HG03520 (cell line): ENCODE measurements around the gene MRPS10.
"Not testable (repeated sequence)": the region's sequence is repeated elsewhere in the genome, so short reads cannot be mapped to it uniquely, and the experiment has no call there.

Experiments
- ATAC-seq: cut with Tn5 transposase; IDR thresholded peaks from one replicate; pipeline ENCODE4 v1.9.1; 2021; ENCODE audit warnings: mild to moderate bottlenecking, moderate library complexity; ENCODE audit not compliant: unreplicated experiment

The MRPS10 gene

DNA sequence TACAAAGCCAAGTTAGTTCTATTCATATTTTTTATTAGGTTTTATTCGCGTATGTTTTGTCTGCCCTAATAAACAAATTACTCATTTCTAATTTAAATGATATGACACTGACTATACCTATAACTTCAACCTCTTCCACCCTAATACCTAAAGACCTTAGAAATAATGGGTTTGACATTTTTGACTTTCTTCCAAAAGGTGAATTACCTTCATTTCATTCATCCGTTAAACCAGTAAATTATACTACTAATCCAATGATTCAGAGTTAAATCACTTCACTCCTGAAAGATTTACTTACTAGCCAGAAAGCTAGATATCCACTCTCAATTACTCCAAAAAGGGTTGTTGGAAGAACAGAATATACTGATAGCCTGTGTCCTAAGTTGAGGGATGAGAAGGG is 5.2 kb downstream of the MRPS10 start:
- no peak for ATAC-seq

DNA sequence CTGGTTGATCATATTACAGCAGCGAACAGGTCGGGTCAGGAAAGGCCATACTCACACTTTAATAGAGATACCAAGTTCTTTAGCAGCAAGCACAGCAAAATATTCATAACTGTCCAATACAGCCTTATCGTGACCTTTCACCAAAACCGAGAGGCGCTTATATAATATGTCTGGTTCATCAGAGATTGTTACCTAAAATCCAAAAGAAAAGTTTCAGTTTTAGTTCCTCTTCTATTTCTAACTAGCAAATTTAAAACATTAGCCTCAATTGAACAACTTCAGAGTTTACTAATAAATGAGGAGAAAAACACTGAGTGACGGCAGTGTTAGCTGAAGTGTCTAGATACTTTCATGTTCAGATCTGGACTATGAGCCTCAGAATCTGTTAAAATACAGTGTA is 5.9 kb downstream of the MRPS10 start:
- ATAC-seq: no peak

DNA sequence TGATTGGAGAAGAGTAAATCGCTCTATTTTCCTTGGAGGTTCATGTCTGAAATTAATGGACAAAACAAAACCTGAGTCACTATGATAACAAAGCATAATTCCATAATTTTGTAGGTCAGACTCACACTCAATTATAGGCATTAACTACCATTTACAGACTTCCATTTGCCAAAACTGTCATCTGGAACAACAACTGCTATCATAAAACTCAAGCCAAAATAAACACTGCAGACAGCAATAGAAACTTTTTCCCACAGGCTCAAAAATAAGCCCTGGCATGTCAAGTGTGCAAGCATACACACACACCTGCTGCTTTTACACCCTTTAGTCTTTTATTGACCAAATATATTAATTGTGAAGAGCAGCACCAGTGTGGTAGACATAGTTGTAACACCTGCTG is 7.1 kb downstream of the MRPS10 start:
- no peak for ATAC-seq

DNA sequence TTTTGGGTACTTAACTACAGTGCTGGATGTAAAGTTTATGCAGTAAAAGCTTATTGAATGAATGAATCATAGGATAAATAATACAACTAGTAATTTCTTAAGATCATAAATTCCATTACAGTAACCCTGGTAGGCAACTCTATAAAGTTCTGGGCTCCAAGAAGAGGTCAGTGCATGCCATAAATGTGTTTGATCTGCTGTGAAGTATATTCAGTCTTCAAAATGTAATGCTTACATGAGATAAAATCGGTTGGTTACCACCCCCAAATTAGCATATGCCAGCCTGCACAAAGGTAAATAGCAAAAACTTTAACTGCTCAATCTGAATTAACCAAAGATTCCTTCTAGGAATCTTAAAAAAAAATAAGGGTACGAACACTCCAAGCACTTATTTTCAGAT is 10.1 kb downstream of the MRPS10 start:
- ATAC-seq: not testable (repeated sequence)

DNA sequence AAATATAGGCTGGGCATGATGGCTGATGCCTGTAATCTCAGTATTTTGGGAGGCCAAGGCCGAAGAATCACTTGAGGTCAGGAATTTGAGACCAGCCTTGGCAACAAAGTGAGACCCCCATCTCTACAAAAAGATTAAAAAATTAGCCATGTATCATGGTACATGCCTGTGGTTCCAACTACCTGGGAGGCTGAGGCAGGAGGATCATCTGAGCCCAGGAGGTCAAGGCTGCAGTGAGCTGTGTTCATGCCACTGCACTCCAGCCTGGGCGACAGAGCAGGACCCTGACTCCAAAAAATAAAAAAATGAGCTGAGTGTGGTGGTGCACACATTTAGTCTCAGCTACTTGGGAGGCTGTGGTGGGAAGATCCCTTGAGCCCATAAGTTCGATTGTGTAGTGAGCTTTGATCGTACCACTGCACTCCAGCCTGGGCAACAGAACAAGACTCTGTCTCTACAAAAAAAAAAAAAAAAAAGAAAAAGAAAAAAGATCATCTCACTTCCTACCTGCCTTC is 12.8 kb downstream of the MRPS10 start:
- ATAC-seq: no peak

DNA sequence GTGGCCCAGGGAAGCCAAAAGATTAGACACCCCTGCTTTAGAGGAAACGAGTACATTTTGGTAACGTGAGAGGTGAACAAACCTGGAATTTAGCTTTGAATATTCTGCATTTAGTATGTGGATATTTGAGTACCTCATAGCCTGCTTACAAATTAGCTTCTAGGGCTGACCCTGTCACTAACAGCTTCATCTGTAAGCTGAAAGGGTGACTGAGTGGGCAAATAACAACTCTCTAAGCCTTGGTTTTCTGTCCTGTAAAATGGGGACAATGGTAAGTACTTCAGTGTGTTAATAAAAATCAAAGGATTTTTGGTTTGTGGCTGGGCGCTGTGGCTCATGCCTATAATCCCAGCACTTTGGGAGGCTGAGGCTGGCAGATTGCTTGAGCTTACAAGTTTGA is 14.5 kb downstream of the MRPS10 start:
- no peak for ATAC-seq

DNA sequence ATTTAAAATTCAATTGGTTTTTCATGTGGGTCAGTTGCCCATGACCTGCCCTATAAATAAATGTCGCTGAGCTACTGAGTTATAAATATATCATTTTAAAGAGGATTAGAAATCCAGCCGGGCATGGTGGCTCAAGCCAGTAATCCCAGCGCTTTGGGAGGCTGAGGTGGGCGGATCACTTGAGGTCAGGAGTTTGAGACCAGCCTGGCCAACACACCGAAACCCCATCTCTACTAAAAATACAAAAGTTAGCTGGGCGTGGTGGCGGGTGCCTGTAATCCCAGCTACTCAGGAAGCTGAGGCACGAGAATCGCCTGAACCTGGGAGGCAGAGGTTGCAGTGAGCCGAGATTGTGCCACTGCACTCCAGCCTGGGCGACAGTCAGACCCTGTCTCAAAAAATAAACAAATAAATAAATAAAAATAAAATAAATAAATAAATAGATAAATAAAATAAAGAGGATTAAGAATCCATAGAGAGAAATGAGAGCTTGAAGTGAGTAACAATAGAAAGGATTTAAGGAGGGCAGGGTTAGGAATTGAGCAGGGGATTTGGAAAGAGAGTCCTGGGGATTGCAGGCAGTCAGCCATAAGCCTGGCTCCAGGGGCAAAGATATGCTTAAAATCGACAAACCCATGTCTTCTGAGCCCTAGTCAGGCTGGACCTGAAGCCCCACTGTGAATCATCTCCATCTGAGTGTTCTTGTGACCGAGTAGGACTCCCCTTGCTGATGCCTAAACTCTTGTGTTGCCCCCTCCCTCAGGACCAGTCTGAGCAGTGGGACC is 15.3 kb downstream of the MRPS10 start:
- ATAC-seq: not testable (repeated sequence)

DNA sequence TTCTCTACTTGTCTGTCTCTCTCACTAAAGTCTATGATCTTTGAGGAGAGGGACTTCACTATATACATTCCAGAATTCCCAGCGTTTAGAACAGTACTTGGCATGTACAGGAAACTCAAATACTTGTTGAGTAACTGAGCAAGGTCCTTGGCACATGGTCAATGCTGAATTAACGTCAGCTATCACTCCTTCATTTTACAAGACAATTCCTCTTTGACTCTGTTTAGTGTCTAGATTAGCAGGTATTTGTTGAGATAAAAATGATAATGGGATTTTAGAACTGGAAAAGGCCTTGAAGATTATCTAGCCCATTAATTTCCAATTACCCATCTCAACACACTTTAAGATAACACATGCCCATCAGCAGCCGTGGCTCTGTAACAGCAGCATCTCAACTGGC is 16.3 kb downstream of the MRPS10 start:
- ATAC-seq: no peak

DNA sequence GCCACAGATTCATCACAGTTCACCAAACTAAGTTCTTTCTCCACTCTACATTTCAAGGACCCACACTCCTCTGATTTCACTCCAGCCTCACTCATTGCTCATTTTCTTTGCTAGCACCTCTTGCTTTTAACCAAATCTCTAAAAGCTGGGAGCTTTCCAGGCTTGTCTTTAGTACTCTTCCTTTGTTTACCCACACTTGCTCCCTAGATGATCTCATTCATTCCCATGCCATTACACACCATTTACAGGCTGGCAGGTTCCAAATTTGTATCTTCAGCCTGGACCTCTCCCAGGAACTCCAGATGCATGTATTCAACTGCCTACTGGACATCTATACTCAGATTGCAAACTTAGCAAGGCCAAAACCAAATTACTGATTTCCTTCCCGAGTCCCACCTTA is 17.6 kb downstream of the MRPS10 start:
- no peak for ATAC-seq

DNA sequence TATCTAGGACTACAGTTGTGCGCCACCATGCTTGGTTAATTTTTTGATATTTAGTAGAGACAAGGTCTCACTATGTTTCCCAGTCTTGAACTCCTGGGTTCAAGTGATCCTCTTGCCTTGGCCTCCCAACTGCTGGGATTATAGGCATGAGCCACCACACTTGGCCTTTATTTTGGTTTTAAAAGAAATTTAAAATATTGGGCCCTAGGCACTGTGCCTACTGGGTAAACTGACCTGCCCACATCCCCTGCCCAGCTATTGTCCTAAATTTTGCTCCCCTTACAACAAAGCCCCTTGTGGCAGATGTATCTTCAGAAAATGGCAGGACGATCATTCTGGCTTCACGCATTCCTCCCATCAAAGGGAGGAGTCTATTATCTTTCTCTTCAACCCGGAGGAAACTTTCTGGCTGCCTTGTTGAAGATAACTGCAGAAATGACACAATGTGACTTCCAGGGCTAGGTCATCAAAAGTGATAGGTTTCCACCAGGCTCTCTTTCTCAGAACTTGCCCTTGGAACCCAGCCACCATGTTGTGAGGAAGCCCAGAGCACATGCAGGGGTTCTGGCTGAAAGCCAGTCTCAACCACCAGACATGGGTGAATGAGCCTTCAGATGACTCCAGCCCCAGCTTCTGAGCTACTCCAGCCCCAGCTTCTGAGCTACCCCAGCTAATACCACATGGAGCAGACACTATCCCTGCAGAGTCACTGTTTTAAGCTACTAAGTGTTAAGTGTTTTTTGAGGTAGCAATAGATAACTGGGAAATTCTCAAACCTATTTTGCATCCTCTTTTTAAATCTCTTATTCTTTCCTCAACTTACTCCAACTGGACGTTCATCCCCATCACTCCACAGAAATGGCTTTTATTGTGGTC is 18.3 kb downstream of the MRPS10 start:
- no peak for ATAC-seq

DNA sequence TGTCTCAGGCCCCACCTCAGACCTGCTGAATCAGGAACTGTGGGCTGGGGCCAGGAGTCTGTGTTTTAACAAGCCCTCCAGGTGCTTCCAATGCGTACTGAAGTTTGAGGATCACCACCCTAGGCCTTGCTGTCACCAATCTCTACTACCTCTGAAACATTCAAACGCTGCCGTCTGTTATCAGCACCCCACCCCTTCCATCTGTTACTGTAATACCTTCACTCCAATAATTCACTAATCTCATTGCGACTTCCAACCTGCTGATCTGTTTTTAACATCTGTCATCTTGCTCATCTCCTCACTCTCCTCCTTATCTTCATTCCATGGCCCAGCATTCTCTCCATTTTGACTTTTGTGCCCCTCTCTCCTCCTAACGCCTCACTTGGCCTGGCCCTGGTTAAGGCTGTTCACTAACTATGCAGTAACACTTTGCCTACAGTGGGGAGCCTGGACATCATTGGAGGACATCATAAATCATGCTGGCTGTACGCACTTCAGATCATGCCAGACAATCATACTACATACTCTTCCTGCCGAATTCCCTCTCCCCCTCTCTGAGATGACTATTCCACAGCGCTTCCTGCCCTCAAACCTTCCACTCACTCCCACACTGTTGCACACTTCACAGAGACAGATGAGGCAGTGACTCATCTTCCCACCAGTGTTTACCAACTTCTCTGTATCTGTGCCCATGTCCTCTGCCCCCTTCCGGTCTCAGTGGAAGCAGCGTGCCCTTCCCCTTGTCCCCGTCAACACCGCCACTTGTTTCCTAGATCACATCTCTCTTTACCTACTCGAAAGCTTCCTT is 19.9 kb downstream of the MRPS10 start:
- ATAC-seq: no peak

DNA sequence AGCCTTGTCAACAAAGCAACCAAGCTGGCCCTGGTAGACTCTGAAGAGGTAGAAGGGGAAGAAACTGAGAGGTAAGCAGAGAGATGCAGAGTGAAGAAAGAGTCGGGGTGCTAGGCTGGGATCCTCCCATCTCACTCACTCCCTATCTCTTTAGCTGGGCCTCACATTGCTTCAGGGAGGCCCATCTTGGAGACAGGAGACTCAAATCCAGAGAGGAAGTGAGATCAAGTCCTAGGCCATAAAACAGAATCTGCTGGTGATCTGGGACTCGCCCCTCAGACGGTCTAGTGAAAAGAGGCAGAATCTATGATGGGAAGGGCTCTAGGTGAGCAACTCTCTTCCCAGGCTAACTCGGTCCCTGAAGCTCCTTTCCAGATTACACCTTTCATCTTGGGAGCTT is 22.2 kb downstream of the MRPS10 start:
- ATAC-seq: no peak

DNA sequence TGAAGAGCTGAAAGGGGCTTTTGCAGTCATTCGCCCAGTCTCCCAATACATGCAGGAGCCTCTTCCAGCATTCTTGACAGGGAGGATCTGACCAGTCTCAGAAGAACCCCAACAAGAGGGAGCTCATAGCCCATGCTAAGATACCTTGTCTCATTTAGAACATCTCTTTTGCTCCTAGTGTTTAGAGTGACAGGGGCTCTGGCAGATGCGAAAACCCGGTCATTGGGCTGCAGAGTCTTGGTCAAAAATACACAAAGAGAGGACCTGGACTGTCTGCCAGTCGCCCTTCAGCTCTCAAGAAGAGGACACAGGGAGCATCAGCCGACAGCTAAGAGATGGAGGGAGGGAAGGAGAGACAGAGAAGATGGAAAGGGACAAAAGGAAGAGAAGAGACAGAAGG is 23.6 kb downstream of the MRPS10 start:
- ATAC-seq: no peak

DNA sequence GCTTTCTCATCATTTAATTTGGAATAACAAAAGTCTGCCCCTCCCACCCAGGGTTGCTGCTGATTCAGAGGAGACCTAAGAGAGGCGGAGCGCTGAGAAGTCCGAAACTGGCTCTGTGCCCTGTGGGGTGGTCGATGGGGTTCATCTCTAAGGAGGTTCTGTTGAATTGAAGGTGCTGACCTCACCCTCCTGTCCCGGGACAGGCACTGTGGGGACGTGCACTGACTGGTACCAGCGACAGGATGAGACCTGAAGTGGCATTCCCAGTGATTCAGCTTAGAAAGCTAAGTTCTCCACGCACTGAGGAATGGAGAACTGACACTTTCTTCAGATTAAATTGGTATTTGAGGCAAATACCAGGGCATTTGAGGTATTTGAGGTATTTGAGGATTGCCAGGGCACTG is 24.2 kb downstream of the MRPS10 start:
- ATAC-seq: no peak

DNA sequence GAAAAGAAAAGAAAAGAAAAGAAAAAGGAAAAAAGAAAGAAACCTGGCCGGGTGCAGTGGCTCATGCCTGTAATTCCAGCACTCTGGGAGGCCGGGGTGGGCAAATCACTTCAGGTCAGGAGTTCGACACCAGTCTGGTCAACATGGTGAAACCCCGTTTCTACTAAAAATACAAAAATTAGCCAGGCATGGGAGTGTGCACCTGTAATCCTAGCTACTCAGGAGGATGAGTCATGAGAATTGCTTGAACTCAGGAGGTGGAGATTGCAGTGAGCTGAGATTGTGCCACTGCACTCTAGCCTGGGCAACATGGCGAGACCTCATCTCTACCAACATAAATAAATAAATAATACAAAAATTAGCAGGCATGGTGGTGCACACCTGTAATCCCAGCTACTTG is 25.3 kb downstream of the MRPS10 start:
- not testable (repeated sequence) for ATAC-seq

DNA sequence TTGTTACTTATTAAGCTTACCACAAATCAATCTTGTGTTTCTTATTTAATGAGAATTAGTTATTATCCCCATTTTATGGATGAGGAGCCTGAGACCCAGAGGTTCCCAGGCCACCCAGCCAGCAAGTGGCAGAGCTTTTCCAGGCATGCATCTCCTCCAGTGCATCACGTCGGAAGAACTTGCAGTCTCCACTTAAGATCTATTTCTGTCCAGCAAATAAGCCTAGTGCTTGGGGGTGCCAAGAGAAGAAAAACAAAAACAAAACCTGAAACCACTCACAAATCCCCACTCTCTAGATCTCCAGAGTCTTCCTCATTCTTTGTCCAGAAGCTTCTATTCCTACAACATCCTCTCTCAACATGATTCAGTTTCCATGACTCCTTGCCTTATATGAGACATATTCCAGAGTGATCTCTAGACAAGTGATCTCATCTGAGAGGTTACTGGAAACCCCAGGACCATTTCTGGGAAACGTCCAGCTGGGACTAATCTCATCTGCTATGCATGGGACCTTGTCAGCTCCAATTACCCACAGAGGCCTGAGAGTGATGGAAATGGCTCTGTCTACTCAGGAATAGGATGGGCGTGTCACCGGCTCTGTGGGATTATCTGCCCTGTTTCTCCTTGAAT is 27.0 kb downstream of the MRPS10 start:
- no peak for ATAC-seq

DNA sequence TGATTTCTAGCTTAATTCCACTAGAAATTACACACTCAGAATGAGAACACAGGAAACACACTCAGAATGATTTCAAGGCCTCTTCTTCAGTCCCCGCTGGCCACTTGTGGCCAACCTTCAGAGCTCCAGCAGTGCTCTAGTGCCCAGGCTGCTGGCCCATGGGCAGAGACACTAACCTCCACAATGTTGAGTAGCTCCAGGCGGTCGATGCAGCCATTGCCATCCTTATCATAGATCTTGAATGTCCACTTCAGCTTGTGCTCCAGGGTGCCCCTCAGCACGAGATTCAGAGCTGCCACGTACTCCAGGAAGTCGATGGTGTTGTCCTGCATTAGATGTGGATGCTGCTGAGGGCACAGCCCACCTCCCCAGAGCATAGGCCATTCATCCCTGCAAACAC is 29.3 kb downstream of the MRPS10 start:
- ATAC-seq: no peak

DNA sequence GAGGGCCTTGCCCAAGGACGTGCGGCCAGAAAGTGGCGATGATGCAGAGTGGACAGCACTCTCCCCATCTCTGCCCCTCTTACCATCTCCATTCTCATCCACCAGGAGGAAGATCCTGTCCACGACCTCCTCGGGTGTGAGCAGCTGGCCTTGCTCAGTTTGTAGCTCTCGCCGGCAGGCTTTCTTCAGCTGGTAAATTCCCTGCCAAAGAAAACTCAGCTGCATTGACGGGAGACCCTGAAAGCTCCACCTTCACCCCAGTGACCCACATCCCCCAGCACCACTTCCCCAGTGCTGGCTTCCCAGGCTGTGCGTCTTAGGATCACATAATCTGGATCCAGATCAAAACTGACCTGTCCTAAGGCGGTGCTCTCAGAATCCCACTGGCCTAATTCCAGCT is 32.1 kb downstream of the MRPS10 start:
- no peak for ATAC-seq

DNA sequence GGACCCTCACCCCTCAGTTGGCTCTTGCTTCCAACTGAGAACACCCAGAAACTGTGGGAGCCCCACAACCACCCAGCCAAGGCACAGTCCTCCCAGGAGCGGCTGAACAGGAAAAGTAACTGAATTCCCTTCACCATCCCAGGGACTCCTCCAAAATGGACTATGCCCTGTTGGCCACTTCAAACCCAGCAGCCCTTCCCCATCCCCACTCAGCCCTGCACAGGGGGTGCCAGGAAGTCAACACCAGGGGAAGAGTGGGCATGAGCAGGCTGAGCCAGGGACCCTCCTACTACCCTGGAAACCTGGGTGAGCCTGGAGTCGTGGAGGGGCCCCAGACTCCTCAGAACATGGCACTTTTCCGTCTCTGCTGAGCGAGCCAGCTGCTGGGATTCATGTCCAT is 33.2 kb downstream of the MRPS10 start:
- ATAC-seq: no peak

DNA sequence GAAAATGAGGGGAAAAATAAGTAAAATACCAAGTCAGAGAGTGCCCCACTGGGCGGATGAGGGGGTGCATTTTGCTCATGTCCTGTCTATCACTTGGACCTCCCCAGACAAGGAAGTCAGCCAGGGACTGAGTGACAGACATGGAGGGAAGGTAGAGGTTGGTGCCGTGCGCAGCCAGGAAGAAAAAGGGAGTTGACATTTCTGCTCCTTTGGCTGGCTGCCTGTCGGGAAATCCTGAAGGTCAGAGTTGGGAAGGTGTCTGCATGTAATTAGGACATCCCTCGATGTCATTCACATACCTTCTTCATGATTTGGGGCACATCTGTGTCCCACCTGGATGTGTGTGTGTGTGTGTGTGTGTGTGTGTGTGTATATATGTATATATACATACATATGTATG is 35.6 kb downstream of the MRPS10 start:
- no peak for ATAC-seq

DNA sequence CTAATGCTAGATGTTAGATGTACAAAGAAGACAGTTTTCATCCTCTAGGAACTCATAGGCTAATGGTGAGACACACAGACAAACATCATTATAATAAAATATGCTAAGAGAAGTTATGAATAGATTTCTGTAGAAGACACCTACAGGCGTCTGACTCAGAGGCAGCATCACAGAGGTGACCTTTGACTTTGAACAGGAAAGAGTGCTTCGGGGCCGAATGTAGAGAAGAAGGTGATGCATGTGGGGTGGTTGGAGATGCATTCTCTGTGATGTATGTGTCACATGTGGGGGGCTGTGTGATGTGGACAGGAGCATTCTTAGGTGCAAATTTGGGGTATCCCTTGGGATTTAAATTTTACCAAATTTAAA is 37.7 kb downstream of the MRPS10 start:
- no peak for ATAC-seq
